A673 (cell line): ENCODE data around the gene JAKMIP1. TPM values are rescaled to one million over a fixed set of nuclear protein-coding genes. Genes with fewer than 3 reads are reported as not detected.
"Not testable (repeated sequence)": the region's sequence is repeated elsewhere in the genome, so short reads cannot be mapped to it uniquely, and the experiment has no call there.

Experiments
- BruUV-seq: library from RNA; stranded (reverse); fragments of 400-500 nt; replicated peaks from 2 replicates; lab custom pipeline; 2021; lab: Mats Ljungman, UMichigan
- CTCF ChIA-PET: fragments of 300-600 bp; sonication (Branson Sonifier 250); formaldehyde crosslinking; loops from one replicate; lab custom pipeline; 2022; ENCODE audit warnings: antibody characterized with exemption; lab: Charles Lee
- POLR2A ChIA-PET: fragments of 300-600 bp; sonication (Branson Sonifier 250); formaldehyde crosslinking; loops from one replicate; lab custom pipeline; 2022; ENCODE audit warnings: antibody characterized with exemption; ENCODE audit not compliant: low non-redundant PET; lab: Charles Lee
- DNase-seq: peaks from one replicate; pipeline ENCODE4 v3.0.0-alpha.2; 2015; ENCODE audit warnings: low spot score
- H3K27ac ChIP-seq: fragments of 200-600 bp; sonication (generic); 2 replicates; pipeline ENCODE4 v1.5.1; 2016; ENCODE audit warnings: mixed run types, low read depth, mild to moderate bottlenecking, mixed read lengths, antibody characterized with exemption, low read length; ENCODE audit not compliant: poor library complexity, severe bottlenecking
- H3K27me3 ChIP-seq: fragments of 200-600 bp; sonication (generic); replicated peaks from 2 replicates; pipeline ENCODE4 v1.6.1; 2017; ENCODE audit warnings: mixed run types, low read depth, mild to moderate bottlenecking, mixed read lengths, antibody characterized with exemption, low read length; ENCODE audit not compliant: insufficient read depth, poor library complexity
- H3K36me3 ChIP-seq: fragments of 200-600 bp; sonication (generic); 2 replicates; pipeline ENCODE4 v1.6.1; 2016; ENCODE audit warnings: mixed run types, mild to moderate bottlenecking, mixed read lengths, antibody characterized with exemption, low read length; ENCODE audit not compliant: insufficient read depth, poor library complexity, severe bottlenecking
- H3K4me1 ChIP-seq: fragments of 200-600 bp; sonication (generic); 2 replicates; pipeline ENCODE4 v1.6.1; 2017; ENCODE audit warnings: mixed run types, mild to moderate bottlenecking, mixed read lengths, antibody characterized with exemption, low read length; ENCODE audit not compliant: insufficient read depth, poor library complexity, severe bottlenecking
- H3K4me3 ChIP-seq: fragments of 200-600 bp; sonication (generic); 2 replicates; pipeline ENCODE4 v1.5.1; 2016; ENCODE audit warnings: low read depth, mixed run types, mild to moderate bottlenecking, mixed read lengths, low read length; ENCODE audit not compliant: poor library complexity, severe bottlenecking
- H3K9me3 ChIP-seq: fragments of 200-600 bp; sonication (generic); 2 replicates; pipeline ENCODE4 v1.6.1; 2016; ENCODE audit warnings: mixed run types, low read depth, mild to moderate bottlenecking, mixed read lengths, antibody characterized with exemption, low read length; ENCODE audit not compliant: poor library complexity, severe bottlenecking
- EZH2 ChIP-seq: fragments of 200-600 bp; sonication (generic); IDR thresholded peaks from 2 replicates; pipeline ENCODE4 v1.6.1; 2017; ENCODE audit warnings: borderline replicate concordance, low read depth, mild to moderate bottlenecking, mixed read lengths, antibody characterized with exemption, low read length; ENCODE audit not compliant: poor library complexity, severe bottlenecking
- intact Hi-C: fragments of 100-400 bp; cut with micrococcal nuclease; formaldehyde crosslinking; loops from one replicate; pipeline ENCODE4 v1.10.0; 2022; ENCODE audit not compliant: unreplicated experiment
- total RNA-seq: library from RNA; stranded (reverse); gene quantifications from 2 replicates; pipeline ENCODE4 v1.2.3, GENCODE V29; 2021
- TF ChIP-seq, protein P1 (sequence below): fragments of 300-800, 200-600 bp; sonication (generic); conservative IDR thresholded peaks from 2 replicates; pipeline ENCODE4 v1.5.1; 2017; ENCODE audit warnings: low read depth, mild to moderate bottlenecking, antibody characterized with exemption, low read length, moderate library complexity, mixed read lengths

JAKMIP1 gene
- total RNA-seq, 1 experiment from 2014 or later = not detected

DNA sequence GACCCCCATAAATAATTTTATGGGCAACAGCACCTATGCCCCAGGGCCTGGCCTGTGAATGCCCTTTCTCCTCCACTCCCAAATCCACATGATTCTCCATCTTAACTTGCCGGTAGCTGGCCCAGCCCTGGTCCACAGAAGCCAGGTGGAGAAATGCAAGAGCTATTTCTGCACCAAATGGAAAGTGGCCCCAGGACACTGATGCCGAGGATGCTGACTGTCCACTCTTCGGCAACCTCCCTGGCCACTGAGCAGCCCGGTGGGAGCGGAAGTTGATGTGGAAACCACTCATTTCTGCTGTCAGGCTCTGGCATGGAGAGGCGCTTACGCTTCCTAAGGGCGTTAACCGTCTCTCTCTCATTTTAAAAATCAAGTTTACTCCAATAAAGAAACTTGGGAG, 58.8 kb downstream of the JAKMIP1 start:
- intact Hi-C loops = no loop called here
- Histone ChIP-seq H3K9me3 (no peaks in the 10 kb centered on the region), H3K27ac (no peak overlapping the region), H3K4me3 (no peak overlapping the region), H3K27me3 (no peaks in the 10 kb centered on the region), H3K36me3 (no peaks in the 10 kb centered on the region), H3K4me1 (no peaks in the 10 kb centered on the region)
- CTCF ChIA-PET = no interaction called here
- BruUV-seq = no TSS peak
- DNase-seq = no peak
- TF ChIP-seq, protein P1, sequence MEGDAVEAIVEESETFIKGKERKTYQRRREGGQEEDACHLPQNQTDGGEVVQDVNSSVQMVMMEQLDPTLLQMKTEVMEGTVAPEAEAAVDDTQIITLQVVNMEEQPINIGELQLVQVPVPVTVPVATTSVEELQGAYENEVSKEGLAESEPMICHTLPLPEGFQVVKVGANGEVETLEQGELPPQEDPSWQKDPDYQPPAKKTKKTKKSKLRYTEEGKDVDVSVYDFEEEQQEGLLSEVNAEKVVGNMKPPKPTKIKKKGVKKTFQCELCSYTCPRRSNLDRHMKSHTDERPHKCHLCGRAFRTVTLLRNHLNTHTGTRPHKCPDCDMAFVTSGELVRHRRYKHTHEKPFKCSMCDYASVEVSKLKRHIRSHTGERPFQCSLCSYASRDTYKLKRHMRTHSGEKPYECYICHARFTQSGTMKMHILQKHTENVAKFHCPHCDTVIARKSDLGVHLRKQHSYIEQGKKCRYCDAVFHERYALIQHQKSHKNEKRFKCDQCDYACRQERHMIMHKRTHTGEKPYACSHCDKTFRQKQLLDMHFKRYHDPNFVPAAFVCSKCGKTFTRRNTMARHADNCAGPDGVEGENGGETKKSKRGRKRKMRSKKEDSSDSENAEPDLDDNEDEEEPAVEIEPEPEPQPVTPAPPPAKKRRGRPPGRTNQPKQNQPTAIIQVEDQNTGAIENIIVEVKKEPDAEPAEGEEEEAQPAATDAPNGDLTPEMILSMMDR = no peak
- no peak for TF ChIP-seq EZH2
- POLR2A ChIA-PET = no interaction called here

DNA sequence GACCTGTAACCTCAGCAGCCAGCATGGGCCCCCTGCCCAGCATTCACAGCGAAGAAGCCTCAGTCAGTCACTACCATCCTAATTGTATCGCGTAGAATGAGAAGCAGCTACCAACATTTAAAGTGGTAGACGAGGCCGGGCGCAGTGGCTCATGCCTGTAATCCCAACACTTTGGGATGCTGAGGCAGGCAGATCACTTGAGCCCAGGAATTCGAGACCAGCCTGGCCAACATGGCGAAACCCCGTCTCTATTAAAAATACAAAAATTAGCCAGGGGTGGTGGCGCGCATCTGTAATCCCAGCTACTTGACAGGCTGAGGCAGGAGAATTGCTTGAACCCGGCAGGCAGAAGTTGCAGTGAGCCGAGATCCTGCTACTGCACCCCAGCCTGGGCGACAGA, 59.3 kb downstream of the JAKMIP1 start:
- H3K4me3 ChIP-seq, intact Hi-C loops, H3K27ac ChIP-seq, DNase-seq, H3K9me3 ChIP-seq, POLR2A ChIA-PET, H3K27me3 ChIP-seq, H3K4me1 ChIP-seq, CTCF ChIA-PET, H3K36me3 ChIP-seq, BruUV-seq: not testable (repeated sequence)

DNA sequence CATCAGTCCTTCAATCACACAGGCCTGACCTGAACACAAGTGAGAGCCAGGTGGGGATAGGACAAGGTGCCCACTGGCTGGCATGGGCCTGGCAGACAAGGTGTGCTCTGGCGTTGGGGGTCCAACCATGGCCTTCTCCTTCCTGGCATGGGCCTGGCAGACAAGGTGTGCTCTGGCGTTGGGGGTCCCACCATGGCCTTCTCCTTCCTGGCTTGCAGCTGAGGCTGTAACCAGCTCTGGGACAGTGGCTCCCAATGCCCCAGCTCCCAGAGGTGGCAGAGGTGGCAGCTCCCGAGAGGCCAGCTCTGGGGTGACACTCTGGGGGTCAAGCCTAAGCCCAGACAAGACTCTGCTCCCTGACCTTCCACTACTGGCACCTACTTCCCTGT, 62.6 kb downstream of the JAKMIP1 start:
- intact Hi-C loops = no loop called here
- ChIA-PET CTCF (no interaction called here), POLR2A (no interaction called here)
- no peak for DNase-seq
- H3K9me3 ChIP-seq = no peaks in the 10 kb centered on the region
- H3K36me3 ChIP-seq = no peaks in the 10 kb centered on the region
- no peak overlapping the region for H3K27ac ChIP-seq
- no peaks in the 10 kb centered on the region for H3K27me3 ChIP-seq
- H3K4me3 ChIP-seq = no peak overlapping the region
- no TSS peak for BruUV-seq
- H3K4me1 ChIP-seq = no peaks in the 10 kb centered on the region
- TF ChIP-seq, protein P1 = no peak
- no peak for TF ChIP-seq EZH2

DNA sequence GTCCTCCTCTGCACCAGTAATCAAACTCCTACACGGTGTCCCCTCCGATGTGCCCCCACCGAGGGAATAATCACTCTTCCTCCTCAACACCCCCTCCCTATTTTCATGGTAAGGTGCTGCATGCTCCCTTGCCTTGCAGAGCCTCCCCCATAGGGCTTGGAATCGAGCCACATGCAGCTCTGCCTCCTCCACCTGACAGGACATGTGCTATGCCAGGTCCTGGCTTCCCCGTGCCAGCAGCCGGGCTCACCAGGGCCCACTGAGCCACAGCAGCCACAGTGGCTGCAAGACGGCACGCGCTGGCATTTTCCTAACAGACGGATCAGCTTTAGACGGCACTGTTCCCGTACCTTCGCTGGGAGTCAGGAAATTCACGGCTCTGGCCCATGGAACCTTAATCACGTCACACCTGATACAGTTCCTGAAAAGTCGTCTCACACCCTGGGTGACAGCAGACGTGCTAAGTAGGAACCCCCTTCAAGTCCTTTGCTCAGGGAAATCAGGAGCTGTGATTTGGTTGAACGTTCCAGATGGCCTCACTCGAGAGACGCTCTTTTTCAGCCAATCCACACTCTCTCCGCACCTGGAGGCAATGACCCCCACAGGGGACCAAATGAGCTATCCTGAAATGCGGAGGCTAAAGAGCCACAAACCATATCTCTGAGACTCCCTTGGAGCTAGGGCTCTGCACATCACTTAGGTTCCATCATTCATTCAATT, 63.2 kb downstream of the JAKMIP1 start:
- H3K9me3 ChIP-seq = no peaks in the 10 kb centered on the region
- no peak for TF ChIP-seq EZH2
- TF ChIP-seq, protein P1 = no peak
- intact Hi-C loops = no loop called here
- H3K4me3 ChIP-seq = no peak overlapping the region
- H3K27me3 ChIP-seq = no peaks in the 10 kb centered on the region
- DNase-seq = no peak
- no peak overlapping the region for H3K27ac ChIP-seq
- ChIA-PET CTCF (no interaction called here), POLR2A (no interaction called here)
- no peaks in the 10 kb centered on the region for H3K36me3 ChIP-seq
- H3K4me1 ChIP-seq = no peaks in the 10 kb centered on the region
- BruUV-seq = no TSS peak
